GM12872 (cell line): ENCODE results near the gene TMEM225B.

ENCODE experiments used
- CTCF ChIP-seq: IDR thresholded peaks from 3 replicates; pipeline ENCODE4 v1.5.1; 2011; ENCODE audit warnings: low read depth, mild to moderate bottlenecking, low read length, moderate library complexity; ENCODE audit not compliant: insufficient read depth

TMEM225B gene

DNA sequence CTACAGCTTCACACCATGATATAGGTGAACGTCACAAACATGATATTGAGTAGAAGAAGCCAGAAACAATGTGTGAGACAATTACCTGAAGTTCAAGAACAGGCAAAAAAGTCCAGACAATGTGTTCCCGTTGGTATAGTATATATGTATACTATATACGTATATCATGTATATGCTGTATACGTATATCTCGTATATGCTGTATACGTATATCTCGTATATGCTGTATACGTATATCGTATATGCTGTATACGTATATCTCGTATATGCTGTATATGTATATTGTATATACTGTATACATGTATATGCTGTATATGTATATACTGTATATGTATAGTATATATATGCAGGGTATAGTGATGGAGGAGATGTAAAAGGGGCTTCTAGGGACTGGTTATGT lies 29.4 kb downstream of the TMEM225B start:
- TF ChIP-seq CTCF = no peak

GRCh38 chr7:99628471-99629465 lies 30.7 kb downstream of the TMEM225B start:
- TF ChIP-seq CTCF = no peak

DNA sequence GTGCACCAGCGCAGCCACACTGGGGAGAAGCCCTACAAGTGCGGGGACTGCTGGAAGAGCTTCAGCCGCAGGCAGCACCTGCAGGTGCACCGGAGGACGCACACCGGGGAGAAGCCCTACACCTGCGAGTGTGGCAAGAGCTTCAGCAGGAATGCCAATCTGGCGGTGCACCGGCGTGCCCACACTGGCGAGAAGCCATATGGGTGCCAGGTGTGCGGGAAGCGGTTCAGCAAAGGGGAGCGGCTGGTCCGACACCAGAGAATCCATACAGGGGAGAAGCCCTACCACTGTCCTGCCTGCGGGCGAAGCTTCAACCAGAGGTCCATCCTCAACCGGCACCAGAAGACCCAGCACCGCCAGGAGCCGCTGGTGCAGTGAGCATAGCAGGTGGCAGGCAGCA lies 31.6 kb downstream of the TMEM225B start:
- TF ChIP-seq CTCF = no peak

DNA sequence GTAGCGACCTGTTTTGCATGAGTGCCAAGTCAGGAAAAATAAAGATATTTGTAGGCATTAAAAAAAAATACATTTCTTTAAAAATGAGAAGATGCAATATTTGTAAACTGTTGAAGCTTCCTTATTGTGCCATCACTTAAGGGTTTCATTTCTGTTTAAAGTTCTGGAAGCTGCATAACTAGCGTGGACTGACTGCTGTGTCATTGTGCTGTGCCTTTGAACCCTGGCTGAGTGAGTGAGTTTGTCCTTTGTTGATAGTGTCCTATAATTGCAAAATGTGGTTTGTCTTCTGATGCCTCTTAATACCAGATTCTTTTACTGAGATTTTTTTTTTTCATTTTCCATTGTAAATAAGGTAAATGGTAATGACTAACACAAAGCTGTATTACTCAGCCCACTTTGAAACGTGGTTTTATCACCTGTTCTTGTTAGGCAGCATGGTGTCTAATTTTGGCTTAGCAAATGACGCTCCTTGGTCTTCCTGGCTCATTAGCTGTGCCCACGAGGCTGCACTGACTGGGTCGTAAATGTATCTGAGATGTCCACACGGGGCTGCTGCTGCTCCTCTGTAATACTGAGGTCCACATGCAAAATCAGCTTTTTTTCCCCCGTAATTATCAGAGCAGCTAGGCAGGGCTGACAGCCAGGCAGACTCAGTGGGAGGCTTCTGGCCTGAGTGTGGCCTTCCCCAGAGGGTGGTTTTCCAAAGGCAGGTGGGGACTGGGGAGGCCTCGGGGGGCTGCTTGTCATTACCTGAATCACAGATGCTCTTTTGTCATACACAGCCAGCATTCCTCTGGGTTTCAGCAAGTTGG lies 33.4 kb downstream of the TMEM225B start:
- peak; percentile 23; the same call in 2 of the 3 replicates for TF ChIP-seq CTCF

DNA sequence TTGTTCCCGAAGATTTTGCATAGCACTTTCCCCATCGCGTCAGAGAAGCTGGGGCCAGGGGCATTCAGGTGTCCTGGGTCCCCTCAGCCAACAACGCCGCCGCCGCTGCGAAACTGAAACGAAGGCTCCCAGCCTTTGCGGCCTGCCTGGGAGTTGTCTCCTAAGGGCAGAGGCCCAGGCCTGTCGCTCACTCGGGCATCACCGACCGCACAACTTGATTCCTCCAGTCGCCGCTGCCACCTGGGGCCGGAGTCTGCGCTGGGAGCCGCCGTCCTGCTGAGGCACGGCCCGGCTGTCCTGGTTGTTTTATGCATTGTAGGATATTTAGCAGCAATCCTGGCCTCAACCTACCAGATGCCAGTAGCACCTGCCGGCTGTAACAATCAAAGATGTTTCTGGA lies 40.7 kb downstream of the TMEM225B start:
- no peak for TF ChIP-seq CTCF

- TF ChIP-seq CTCF = no peak
Observed at GRCh38 chr7:99639267-99639666, 41.2 kb downstream of the TMEM225B start.

GRCh38 chr7:99642027-99642426 lies 44.0 kb downstream of the TMEM225B start:
- no peak for TF ChIP-seq CTCF
